ENCODE results near the gene LILRA6.
"Not testable (repeated sequence)": the region's sequence is repeated elsewhere in the genome, so short reads cannot be mapped to it uniquely, and the experiment has no call there.

LILRA6 gene

DNA sequence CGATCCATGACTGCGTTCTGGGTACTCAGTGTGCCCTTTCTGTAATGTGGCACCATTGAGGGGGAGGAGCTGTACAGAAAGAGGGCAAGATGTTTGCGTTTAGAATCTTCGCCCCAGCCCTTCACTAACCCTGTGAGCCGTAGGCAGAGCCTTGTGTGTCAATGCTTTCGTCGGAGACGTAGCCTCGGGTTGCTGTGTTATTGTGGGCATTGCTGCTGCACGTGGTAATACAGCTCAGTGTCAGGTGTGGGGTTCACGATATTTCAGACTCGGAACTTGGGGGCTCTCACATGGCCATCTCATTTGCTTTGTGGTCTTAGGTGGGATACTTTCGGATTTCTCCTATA lies 35.8 kb downstream of the LILRA6 start:
- DNase-seq, result no peak

- DNase-seq, result no peak
These were observed 36.4 kb downstream of the LILRA6 start for GRCh38 chr19:54206030-54206830.

DNA sequence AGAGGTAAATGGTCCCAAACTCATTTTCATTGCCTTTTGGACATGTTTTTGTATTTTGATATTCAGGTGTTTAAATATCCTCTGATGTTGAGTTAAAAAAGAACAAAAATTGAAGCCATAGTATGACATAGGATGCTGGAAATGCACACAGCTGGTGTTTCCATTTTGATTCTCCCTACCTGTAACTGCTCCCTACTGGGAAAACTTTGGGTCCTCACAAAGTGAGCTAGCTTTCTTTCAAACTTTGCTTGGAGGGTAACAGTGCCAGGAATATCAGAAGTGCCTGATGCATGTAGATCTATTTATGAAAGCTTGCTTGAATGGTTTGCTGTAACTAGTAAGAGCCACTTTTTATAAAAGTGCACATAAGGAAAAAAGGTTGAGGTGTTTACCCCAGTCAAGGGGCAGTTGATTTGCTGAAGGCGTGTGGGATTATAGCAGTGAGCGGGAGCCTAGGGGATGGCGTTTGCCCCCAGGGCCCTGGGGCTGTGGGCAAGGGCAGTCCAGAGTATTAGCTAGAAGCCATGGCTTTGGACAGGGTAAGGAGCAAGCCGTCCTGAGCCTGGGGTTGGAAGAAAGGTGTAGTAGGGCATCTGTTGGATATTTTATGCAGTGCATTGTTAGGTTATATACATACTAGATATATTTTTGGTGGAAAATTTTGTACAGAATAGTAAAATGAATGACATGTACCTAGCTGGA lies 37.7 kb downstream of the LILRA6 start:
- no peak for DNase-seq

DNA sequence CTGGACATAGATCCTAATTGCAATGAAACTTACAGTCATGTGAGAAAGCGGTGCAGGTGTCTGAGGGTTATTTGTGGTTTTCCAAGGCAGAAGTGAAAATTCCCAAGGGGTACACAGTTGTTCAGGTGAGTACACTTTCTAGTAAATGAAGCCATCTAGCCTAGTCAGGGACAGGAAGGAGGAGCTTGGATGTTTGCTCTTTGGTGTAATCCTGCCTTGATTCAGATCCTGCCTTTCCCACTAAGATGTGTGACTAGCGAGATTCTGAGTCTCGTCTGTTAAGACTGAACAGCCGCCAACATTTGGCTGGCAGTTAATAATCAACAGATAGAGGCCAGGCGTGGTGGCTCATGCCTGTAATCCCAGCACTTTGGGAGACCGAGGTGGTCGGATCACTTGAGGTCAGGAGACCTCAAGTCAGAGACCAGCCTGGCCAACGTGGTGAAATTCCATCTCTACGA lies 39.4 kb downstream of the LILRA6 start:
- DNase-seq, result no peak

GRCh38 chr19:54201980-54202379 lies 40.6 kb downstream of the LILRA6 start:
- no peak for DNase-seq

GRCh38 chr19:54201172-54201701 lies 41.4 kb downstream of the LILRA6 start:
- DNase-seq, result no peak

DNA sequence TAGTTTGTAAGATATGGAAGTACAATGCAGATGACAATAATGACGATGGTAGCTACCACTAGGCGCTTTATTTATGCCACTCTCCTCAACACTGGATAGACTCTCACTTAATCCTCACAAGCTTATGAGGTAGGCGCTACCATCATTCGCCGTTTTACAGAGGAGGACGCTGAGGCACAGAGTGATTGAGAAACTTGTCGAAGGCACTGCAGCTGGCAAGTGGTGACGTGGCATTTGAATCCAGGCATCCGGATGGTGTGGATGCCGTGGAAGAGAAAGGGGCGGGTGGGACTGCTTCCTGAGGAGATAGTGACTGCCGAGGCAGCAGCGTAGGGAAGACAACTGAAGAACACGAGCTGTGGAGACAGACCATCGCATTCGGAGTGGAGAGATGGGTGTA lies 43.2 kb downstream of the LILRA6 start:
- DNase-seq, result no peak

GRCh38 chr19:54197121-54197520 lies 45.5 kb downstream of the LILRA6 start:
- no peak for DNase-seq

GRCh38 chr19:54196536-54196935 lies 46.1 kb downstream of the LILRA6 start:
- no peak for DNase-seq

DNA sequence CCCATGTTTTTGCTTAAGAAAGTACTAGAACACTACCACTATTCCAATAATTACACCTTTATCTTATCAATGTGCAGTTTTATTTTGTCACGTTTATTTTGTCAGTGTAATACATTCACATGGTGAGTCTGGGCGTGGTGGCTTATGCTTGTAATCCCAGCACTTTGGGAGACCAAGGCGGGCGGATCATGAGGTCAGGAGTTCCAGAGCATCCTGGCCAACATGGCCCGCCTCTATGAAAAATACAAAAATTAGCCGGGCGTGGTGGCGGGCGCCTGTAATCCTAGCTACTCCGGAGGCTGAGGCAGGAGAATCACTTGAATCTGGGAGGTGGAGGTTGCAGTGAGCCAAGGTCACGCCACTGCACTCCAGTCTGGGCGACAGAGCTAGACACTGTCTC lies 48.1 kb downstream of the LILRA6 start:
- not testable (repeated sequence) for DNase-seq

DNA sequence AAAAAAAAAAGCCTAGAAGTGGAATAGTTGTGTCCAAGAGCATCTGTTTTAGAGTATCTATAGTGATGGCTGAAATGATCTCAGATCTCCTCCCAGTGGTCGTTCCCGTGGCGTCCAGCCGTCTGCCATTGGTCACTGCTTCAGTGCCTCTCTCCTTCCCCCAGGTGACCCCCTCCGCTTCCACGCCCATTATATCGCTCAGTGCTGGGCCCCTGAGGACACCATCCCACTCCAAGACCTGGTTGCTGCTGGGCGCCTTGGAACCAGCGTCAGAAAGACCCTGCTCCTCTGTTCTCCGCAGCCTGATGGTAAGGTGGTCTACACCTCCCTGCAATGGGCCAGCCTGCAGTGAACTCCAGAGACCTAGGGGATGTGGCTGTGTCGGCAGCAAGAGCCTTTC lies 49.6 kb downstream of the LILRA6 start:
- DNase-seq, result no peak

DNA sequence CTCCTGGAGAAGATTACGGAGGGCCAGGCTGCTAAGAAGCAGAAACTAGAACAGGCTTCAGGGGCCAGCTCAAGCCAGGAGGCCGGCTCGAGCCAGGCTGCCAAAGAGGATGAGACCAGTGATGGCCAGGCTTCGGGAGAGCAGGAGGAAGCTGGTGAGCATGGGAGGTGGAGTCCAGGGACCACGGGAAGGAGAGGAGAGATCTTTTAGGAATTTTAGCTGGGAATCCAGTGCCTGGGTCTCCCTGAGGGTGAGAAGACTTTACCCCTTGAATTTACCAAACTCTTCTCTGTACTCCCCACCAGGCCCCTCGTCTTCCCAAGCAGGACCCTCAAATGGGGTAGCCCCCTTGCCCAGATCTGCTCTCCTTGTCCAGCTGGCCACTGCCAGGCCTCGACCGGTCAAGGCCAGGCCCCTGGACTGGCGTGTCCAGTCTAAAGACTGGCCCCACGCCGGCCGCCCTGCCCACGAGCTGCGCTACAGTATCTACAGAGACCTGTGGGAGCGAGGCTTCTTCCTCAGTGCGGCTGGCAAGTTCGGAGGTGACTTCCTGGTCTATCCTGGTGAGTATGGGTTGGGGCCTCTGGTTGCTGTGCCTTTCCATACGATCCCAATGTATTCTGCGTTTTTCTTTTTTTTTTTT lies 50.7 kb downstream of the LILRA6 start:
- DNase-seq, result no peak

GRCh38 chr19:54191011-54191810 lies 51.4 kb downstream of the LILRA6 start, which contains the start of gene TSEN34:
TSEN34 (plus strand) TSS chr19:54191308; CDS start chr19:54191365, 57 bp downstream.
- peak; percentile 89 for DNase-seq

DNA sequence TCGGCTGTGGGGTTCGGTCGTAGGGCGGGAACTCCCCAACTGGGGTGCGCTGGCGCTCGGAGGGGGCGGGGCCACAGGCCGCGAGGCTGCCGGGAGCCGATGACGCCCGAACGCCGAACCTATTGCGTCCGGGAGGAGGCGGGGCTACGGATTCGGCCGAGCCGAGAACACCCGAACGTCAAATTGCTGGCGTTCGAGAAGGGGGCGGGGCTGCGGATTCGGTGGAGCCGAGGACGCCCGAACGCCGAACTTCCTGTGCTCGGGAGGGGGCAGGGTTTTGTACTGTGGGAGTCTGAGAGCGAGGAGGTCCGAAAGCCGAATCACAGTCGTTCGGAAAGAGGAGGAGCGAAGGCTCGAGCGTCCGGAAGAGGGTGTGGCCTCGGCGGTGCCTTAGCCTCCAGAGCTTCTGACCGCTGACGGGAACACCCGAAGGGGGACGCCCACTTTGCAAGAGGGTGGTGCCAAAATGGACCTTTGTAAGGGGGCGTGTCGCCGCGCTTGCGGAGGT lies 52.0 kb downstream of the LILRA6 start:
- DNase-seq, result peak; percentile 100

DNA sequence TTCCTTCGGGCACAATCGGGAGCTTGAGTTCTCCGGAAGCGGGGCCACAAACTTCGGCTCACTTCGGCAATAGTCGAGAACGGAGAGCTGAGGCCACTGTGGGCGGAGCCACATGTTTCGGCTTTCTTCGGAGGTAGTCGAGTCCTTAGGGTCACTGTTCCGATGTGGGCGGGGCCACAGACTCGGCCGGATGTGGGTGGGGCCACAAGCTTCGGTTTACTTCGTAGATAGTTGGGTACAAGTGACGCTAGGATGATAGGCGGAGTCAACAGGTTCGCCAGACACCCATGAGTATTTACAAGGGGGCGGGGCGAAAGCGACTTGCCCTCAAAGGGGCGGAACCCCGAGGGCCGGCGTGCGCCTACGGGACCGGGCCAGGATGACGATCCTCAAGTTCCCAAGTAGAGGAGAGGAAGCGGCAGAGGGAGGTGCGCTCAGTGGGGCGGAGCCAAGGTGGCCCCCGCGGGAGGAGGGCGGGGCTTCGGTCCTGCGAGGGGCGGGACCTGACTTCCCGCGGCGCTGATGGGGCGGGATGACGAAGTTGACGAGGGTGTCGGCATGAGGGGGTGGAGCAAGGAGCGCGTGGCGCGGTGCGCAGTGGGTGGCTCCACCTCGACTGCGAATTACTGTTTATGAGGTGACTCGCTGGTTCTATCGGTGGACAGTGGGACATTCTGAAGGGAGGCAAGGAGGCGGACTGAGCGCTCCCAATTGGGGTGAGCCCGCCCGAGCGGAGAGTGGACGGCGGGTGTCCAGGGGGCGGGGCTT lies 52.7 kb downstream of the LILRA6 start:
- peak; percentile 100 for DNase-seq

GRCh38 chr19:54189145-54189734 lies 53.4 kb downstream of the LILRA6 start, which contains the start of gene MBOAT7:
MBOAT7 (minus strand) TSS chr19:54189580; CDS start chr19:54188508, 1,072 bp downstream.
- no peak for DNase-seq

- no peak for DNase-seq
These were observed 54.2 kb downstream of the LILRA6 start for GRCh38 chr19:54188215-54188871.

DNA sequence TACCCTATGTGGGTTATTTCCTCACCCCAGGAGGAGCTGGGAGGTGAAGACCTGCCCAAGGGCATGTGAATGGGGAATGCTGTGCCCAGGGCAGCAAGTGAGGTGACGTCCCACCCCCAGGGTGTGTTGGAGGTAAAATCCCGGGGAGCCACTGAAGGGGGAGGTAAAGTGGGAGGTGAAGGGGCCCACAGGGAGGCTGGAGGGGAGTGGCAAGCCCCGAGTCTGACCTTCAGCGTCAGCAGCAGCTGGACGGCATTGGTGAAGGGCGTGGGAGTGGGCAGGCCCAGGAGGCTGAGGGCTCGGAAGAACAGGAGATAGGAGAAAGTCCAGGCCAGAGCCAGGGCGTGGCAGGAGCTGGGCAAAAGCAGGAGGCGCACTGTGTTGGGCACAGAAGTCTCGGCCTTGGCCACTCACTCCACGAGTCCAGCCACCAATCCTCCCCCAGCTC lies 55.6 kb downstream of the LILRA6 start:
- no peak for DNase-seq
